RWPE1 (cell line): ENCODE results near the gene SULT6B1.

Source experiments
- CTCF ChIA-PET: fragments of 350-600 bp; sonication (Branson Sonifier 250); formaldehyde crosslinking; extraction: SDS; loops from one replicate; lab custom pipeline; 2021; lab: Yijun Ruan, JAX
- POLR2A ChIA-PET: fragments of 400-600 bp; formaldehyde crosslinking; extraction: SDS; loops from one replicate; lab custom pipeline; 2020; ENCODE audit warnings: antibody characterized with exemption; ENCODE audit not compliant: low non-redundant PET; lab: Yijun Ruan, JAX
- DNase-seq: peaks from one replicate; pipeline ENCODE4 v3.0.0; 2012; ENCODE audit warnings: low spot score
- H3K27ac ChIP-seq: fragments of 450-650 bp; 2 replicates; pipeline ENCODE4 v1.5.1; 2017
- CTCF ChIP-seq: fragments of 450-650 bp; conservative IDR thresholded peaks from 2 replicates; pipeline ENCODE4 v1.5.1; 2017; ENCODE audit warnings: low read depth, mild to moderate bottlenecking

Gene SULT6B1

GRCh38 chr2:37189452-37190153 is 1.1 kb upstream of the SULT6B1 start:
- TF ChIP-seq CTCF = no peak
- ChIA-PET CTCF (no interaction called here), POLR2A (no interaction called here)
- H3K27ac ChIP-seq = peak overlapping the region; percentile 44
- peak; percentile 79 for DNase-seq

GRCh38 chr2:37181726-37182684 is 6.5 kb downstream of the SULT6B1 start:
- H3K27ac ChIP-seq = no peak overlapping the region
- CTCF ChIA-PET = interaction anchor here (1.0 kb wide), 1 partner anchor 14 kb away, joined by 3 read pairs; no protein-coding TSS in a partner anchor
- no peak for TF ChIP-seq CTCF
- POLR2A ChIA-PET = no interaction called here
- no peak for DNase-seq

GRCh38 chr2:37180640-37181039 is 7.8 kb downstream of the SULT6B1 start:
- CTCF ChIA-PET = interaction anchor here (0.6 kb wide), 1 partner anchor 159 kb away, joined by 3 read pairs; no protein-coding TSS in a partner anchor
- DNase-seq = no peak
- TF ChIP-seq CTCF = no peak
- POLR2A ChIA-PET = no interaction called here
- no peak overlapping the region for H3K27ac ChIP-seq

GRCh38 chr2:37180006-37180639 is 8.3 kb downstream of the SULT6B1 start:
- ChIA-PET CTCF (interaction anchor here (0.6 kb wide), 1 partner anchor 159 kb away, joined by 3 read pairs; no protein-coding TSS in a partner anchor), POLR2A (no interaction called here)
- no peak for TF ChIP-seq CTCF
- DNase-seq = no peak
- H3K27ac ChIP-seq = no peak overlapping the region

GRCh38 chr2:37173741-37174140 is 14.7 kb downstream of the SULT6B1 start:
- no peak overlapping the region for H3K27ac ChIP-seq
- DNase-seq = no peak
- ChIA-PET CTCF (no interaction called here), POLR2A (no interaction called here)
- TF ChIP-seq CTCF = no peak

GRCh38 chr2:37171624-37171950 is 16.9 kb downstream of the SULT6B1 start:
- ChIA-PET POLR2A (no interaction called here), CTCF (no interaction called here)
- H3K27ac ChIP-seq = no peak overlapping the region
- TF ChIP-seq CTCF = no peak
- DNase-seq = no peak
